GM21825 (cell line): ENCODE measurements around the gene ZNF765.
"Not testable (repeated sequence)": the region's sequence is repeated elsewhere in the genome, so short reads cannot be mapped to it uniquely, and the experiment has no call there.

Experiments used
- ATAC-seq: cut with Tn5 transposase; IDR thresholded peaks from one replicate; pipeline ENCODE4 v1.9.1; 2021; ENCODE audit warnings: mild to moderate bottlenecking, moderate library complexity; ENCODE audit not compliant: unreplicated experiment

Gene ZNF765

GRCh38 chr19:53394974-53395839 lies at the start of gene ZNF765:
TSS of gene ZNF765 (plus strand) at chr19:53395149. CDS start at chr19:53398016, 2,867 bp downstream.
- ATAC-seq: peak; percentile 79

- ATAC-seq: no peak
Observed at GRCh38 chr19:53355739-53356138, 39.2 kb upstream of the ZNF765 start.

- ATAC-seq: no peak
Observed at GRCh38 chr19:53357821-53358581, 36.9 kb upstream of the ZNF765 start.

GRCh38 chr19:53360056-53360455 lies 34.9 kb upstream of the ZNF765 start:
- ATAC-seq: not testable (repeated sequence)

- peak; percentile 97 for ATAC-seq
Observed at GRCh38 chr19:53365134-53365898, 29.6 kb upstream of the ZNF765 start, which contains the start of gene ZNF525. TSS of gene ZNF525 (plus strand) at chr19:53365705. CDS start at chr19:53372282, 6,577 bp downstream.

GRCh38 chr19:53365899-53366493 lies 29.0 kb upstream of the ZNF765 start:
- peak; percentile 41 for ATAC-seq

- no peak for ATAC-seq
Observed at GRCh38 chr19:53372196-53372595, 22.8 kb upstream of the ZNF765 start.

GRCh38 chr19:53374288-53374687 lies 20.7 kb upstream of the ZNF765 start:
- no peak for ATAC-seq

GRCh38 chr19:53374743-53375142 lies 20.2 kb upstream of the ZNF765 start:
- no peak for ATAC-seq

- no peak for ATAC-seq
Observed at GRCh38 chr19:53381376-53381775, 13.6 kb upstream of the ZNF765 start.

- no peak for ATAC-seq
Observed at GRCh38 chr19:53388168-53388567, 6.8 kb upstream of the ZNF765 start.

- ATAC-seq: no peak
Observed at GRCh38 chr19:53388904-53389303, 6.0 kb upstream of the ZNF765 start.

GRCh38 chr19:53389571-53389970 lies 5.4 kb upstream of the ZNF765 start:
- no peak for ATAC-seq

GRCh38 chr19:53389978-53390377 lies 5.0 kb upstream of the ZNF765 start:
- no peak for ATAC-seq

- ATAC-seq: peak; percentile 6
Observed at GRCh38 chr19:53394522-53394973, 401 bp upstream of the ZNF765 start.

GRCh38 chr19:53395840-53396524 lies 1.0 kb downstream of the ZNF765 start:
- not testable (repeated sequence) for ATAC-seq

- no peak for ATAC-seq
Observed at GRCh38 chr19:53396525-53396868, 1.5 kb downstream of the ZNF765 start.

- ATAC-seq: not testable (repeated sequence)
Observed at GRCh38 chr19:53397918-53398317, 3.0 kb downstream of the ZNF765 start.

GRCh38 chr19:53409505-53410204 lies 14.7 kb downstream of the ZNF765 start:
- no peak for ATAC-seq
